COLO668 (cell line): ENCODE data around the gene MVP.
"Not testable (repeated sequence)": the region's sequence is repeated elsewhere in the genome, so short reads cannot be mapped to it uniquely, and the experiment has no call there.

Source experiments
- DNase-seq: peaks from one replicate; lab custom pipeline; 2025; ENCODE audit not compliant: unreplicated experiment; lab: John Stamatoyannopoulos, UW

MVP gene

DNA sequence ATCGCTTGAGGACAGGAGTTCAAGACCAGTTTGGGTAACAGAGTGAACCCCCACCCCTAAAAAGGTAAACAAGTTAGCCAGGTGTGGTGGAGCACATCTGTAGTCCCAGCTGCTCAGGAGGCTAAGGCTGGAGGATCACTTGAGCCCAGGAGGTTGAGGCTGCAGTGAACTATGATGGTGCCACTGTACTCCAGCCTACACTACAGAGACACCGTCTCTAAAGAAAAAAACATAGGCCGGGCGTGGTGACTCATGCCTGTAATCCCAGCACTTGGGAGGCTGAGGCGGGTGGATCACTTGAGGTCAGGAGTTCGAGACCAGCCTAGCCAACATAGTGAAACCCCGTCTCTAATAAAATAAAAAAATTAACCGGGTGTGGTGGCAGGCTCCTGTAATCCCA is 48.8 kb downstream of the MVP start:
- DNase-seq, result not testable (repeated sequence)

DNA sequence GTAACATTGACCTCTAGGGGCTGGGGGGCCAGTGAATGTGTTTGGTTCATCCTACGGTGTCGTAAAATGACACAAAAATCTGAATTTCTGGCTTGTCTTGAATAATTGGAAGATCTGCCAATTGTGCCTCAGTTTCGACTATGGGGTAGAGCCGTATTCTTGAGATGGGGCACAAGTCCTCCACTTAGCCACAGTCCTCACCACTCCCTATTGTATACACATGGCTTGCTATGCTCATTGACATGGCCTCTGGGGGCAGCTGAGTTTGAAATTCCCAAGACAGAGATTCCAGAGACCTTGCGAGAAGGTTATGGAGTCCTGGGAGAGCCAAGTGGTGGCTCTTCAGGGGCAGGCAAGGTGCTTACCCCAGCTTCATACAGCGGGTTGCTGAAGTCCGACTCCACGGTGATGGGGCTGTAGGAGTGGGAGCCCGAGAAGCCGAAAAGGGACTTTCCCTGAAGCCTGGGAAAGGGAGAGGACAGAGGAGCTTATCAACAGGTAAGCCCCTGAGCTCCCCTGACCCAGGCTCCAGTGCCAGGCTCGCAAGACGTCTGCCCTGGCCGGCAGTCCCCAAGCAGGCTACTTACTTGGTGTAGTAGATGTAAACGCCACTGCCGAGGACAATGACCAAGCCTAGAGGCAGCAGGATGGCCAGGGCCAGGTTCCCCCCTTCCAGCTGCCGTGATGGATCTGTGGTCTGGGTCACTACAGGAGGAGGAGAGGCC is 51.7 kb downstream of the MVP start:
- DNase-seq, result no peak

DNA sequence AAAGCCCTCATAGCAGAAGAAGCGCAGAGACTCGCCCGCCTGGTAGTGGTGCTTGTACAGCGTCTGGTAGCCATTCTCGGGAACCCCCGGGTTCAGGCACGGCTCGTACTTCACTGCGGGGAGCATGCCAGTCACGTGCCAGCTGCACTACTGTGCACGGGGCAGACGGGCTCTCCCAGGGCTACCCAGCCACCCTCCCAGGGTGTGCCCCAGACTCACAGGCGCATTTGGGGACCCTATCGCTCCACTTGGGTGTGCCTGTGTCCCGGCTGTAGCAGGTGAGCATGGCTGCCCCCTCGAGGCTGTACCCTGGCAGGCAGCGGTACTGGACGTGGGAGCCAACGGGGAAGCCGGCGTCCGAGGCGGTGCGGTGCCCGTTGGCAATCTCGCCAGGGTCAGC is 53.1 kb downstream of the MVP start:
- no peak for DNase-seq

DNA sequence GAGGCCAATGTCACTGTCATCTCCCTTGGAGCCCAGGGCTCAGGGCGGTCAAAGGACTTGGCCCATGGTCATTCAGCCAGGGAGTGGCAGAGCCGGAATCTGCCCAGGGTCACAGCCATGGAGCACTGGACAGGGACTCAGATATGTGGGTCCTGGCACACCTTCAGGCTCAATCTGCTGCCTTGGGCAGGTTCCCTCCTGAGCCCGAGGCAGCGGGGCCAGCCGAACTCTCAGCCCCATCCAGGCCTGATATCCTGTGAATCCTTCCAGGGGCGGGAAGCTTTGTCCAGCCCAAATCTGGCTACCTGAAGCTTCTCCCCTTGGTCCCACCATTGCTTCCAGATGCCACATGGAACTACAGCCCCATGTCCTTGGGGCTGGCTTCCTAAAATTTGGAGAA is 54.9 kb downstream of the MVP start:
- no peak for DNase-seq

DNA sequence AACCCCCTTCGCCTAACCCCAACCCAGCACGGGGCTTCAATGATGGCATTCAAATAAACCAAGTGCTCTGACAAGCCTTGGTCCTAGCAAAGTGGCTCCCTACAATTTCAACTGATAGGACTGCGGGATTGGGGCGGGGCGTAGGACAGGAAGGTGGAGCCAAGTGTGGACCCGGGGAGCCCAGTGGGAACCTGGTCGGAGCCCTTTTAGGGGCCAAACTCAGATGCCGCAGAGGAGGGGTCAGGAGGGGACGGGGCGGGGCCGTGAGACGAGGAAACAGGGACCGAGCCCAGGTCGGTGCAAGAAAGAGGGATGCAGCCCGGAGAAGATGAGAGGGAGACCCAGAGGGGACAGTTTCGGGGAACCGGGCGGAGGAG is 55.9 kb downstream of the MVP start:
- no peak for DNase-seq

DNA sequence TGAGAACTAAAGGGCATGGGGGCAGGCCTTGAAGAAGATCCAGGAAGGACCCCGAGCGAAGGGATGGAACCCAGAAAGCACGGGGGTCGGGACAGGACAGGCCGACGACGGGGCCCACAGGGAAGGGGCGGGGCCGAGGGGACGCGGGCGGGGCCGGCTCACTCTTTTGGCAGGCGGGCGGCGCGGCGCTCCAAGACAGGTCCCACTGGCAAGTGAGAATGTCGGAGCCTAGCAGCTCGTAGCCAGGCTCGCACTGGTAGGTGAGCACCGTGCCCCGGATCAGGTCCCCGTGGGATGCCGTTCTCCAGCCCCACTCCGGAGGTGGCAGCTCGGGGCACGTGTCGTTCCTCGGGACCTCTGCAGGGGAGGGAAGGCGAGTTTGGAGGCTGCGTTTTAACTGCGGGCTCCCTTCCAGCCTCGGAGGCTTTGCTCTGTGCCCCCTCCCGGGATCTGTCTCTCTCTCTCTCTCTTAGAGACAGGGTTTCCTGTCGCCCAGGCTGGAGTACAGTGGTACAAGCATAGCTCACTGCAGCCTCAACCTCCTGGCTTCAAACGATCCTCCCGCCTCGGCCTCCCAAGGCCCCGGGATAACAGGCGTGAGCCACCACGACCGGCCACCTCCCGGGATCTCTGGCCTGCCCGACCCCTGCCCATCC is 56.5 kb downstream of the MVP start:
- no peak for DNase-seq

DNA sequence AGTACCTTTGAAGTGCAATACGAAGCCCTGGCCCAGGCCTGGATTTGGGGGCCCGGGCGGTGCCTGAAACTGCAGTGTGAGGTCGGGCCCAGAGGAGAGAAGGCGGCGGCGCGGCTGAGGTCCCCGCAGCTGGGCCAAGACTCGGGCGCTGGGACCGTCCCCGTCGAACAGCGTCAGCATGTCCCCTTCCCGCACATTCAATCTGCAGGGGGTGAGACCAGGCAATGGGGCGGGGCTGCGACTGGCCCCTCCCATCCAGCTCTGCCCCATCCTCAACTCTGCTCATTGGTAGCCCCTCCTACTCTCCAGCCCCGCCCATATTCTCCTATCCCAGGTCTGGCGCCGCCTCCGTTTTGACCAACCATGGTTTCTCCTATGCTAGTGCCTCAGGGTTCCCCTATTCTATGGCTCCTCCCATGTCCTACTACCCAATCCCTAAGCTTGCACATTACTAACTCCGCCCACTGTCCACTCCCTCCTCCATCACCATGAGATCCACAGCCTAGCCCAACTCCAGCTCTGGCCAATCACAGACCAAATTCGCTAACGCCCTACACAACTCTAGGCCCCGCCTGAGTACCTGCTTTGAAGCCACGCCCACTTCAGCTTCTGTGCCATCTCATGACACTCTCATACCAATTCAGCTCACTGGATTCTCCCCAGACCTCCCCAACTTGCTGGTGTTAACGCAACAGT is 57.2 kb downstream of the MVP start:
- DNase-seq, result no peak

DNA sequence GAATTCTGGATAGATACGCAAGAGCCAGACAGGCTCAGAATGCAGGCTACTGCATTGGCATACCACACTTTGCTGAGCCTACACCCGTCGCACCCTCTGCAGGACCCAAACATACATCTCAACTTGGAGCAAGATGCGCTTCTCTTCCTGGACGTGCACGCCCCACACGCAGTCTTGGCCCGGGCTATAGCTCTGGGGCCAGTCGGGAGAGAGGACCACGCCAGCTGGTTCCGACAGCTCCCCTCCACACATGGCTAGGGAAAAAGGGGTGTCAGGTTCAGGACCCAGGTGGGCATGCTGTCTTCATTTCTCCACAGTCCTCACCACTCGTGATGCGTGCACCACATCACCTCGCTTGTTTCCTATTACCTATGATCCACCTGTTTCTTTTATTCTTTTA is 57.9 kb downstream of the MVP start:
- no peak for DNase-seq

DNA sequence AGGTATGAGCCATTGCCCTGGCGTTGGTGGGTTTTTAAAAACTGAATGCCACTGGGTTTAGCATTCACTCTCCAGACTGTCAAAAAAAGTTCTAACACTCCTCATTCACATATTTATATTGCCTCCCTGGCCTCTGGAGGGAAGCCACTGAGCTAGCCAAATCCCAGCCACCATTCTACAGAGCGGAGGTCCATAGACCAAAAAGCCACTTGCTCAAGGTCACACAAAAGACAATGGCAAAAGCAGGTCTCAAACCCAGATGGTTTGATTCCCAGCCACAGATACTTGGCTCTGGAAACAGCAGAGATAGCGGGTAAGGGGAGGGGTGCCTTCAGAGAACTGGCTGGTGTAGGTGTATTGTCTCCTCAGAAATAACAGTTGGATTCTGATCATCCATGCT is 60.8 kb downstream of the MVP start:
- DNase-seq, result no peak

DNA sequence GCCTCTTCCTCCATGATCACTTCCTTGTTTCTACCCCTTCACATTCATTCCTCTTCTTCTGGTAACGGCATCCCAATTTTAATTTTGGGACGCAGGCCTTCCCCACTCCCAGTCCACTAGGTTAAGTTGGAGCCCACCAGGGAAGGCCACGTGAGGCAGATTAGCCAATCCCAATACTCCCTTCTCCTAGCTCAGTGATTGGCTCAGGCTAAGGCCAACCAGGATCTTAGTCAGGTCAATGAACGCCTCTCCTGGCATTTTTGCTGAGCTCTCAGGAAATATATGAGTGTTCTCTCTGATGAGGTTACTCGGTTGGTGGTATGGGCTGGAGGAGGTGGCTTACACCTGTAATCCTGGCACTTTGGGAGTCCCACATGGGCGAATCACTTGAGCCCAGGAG is 63.7 kb downstream of the MVP start:
- no peak for DNase-seq

DNA sequence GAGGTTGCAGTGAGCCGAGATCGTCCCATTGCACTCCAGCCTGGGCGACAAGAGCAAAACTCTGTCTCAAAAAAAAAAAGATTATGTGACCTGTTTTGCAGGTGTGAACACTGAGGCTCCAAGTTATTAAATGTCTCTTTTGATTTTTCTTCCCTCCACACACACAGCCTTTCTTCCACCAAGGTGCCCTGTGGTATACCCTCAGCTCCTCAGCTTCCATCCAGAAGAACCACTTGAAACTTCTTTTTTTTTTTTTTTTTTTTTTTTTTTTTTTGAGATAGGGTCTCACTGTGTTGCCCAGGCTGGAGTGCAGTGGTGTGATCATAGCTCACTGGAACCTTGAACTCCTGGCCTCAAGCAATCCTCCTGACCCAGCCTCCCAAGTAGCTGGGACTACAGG is 69.1 kb downstream of the MVP start:
- not testable (repeated sequence) for DNase-seq

DNA sequence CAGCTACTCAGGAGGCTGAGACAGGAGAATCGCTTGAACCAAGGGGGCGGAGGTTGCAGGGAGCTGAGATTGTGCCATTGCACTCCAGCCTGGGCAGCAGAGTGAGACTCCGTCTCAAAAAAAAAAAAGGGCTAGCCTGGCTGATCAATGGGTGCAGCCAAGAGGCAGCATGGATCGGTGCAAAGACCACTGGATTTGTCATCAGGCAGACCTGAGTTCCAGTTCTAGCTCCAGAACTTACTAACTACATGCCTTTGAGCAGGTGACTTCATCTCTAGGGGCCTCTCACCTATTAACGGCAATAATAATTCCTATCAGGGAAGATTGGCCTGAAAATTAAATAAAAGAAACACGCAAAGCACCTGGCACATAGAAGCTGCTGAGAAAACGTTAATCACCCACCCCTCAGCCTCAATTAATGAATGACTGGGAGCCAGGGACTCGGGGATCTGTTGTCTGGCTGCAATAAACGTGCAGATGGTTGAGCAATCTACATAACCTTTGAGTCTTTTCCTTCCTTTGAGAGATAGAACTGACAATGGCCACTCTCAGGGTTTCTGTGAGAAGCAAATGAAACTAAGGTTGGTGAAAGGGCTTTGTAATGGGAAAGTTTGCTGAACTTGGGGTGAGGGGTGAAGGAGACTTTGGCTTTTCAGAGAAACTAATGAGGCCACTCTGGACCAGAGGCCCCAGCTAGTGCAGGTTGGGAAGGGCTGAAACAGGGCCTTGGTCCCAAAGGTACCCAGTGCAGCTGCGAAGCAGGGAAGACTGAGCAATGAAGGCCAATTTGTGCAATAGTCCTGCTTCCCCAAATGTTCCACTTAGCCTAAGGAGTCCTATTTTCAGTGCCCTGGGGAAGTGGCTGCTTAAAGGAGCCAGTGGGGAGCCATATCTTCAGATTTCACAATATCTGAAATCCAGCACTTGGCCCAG is 71.5 kb downstream of the MVP start:
- no peak for DNase-seq

DNA sequence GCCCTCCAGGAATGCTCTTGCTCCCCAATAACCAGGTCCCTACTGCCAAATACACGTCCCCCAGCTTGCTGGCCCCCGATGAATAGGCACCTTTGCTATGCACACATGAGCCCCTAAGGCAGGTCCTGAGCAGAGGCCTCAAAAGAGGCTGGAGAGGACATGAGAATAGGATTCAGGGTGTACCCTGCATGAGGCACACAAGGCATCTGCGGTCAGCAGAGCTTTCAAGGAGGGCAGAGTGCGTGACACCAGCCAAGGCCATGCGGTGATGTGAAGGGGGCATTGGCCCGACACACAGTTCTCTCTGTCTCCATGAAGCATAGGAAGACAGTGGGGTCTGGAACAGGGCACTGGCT is 72.2 kb downstream of the MVP start:
- DNase-seq, result no peak

DNA sequence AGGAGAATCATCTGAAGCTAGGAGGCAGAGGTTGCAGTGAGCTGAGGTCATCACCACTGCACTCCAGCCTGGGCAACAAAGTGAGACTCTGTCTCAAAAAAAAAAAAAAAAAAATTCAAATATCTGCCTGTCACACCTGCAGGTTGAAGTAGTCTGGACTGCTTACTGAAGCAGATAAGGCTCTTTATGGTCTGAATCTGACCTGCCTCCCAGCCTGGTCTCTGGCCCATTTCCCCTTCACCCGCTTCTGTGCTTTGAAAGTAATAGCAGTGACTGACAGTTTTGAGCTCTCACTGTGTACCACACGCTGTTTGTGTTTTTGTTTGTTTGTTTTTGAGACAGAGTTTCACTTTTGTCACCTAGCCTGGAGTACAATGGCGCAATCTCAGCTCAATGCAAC is 73.3 kb downstream of the MVP start:
- DNase-seq, result no peak

DNA sequence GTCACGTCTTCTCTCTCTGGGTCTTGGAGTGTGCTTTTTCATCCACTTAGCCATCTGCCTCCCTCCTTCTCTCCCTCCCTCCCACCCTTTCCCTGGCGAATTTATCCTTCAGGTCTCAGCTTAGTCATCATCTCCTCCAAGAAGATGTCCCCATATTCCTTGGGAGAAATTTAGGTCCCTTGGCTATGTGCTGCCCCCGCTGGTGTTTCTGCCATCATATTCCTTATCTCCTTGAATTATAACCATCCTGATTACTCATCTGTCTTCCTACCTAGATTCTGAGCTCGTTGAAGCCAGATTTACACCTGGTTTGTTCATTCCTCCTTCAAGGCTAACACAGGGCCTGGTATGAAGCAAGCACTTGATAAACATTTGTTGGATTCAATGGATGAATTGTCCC is 74.1 kb downstream of the MVP start:
- no peak for DNase-seq

DNA sequence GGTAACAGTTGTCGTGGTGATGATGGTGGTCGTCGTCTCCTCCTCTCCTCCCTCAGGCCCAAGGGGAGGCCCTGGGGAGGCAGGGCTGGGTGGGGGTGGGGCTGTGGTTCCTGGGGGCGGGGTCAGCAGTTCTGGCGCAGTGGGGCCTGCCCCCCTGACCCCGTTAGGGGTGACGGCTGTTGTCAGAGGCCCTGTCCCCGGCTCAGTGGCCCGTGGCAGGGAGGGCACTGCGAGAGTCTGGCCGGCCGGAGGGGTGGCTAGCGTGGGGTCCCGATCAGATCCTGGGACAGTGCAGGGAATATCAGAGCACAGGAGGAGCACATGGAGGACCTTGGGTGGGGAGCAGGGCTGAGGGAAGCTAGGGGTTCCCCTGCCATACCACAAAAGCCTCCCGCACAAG is 76.6 kb downstream of the MVP start:
- no peak for DNase-seq

DNA sequence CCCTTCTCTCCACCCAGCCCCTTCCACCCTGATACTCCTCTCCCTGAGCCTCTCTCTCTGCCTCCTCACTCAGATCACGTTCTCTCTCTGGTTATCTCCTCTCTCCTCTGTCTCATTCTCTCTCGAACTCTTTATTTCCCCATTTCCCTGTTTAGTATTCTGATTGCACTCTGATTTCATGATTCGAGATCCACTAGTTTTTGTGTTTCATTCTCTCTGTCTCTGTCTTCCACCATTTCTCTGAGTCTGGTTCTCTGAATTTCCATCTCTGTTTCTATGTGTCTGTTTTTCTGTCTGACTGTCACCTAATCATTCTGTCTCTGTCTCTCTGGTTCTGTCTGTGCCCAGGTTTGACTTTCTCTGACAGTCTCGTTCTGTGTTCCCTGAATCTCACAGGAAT is 77.1 kb downstream of the MVP start:
- DNase-seq, result no peak
